ENCODE measurements around the gene OSBP2. TPM values are rescaled to one million over a fixed set of nuclear protein-coding genes. Genes with fewer than 3 reads are reported as not detected.

Gene OSBP2
- total and polyA plus RNA-seq, 2 of the 13 experiments (the other 11 are each of a cell fraction or from before 2014, with no cell fraction given), result 5.0 to 7.7 TPM

DNA sequence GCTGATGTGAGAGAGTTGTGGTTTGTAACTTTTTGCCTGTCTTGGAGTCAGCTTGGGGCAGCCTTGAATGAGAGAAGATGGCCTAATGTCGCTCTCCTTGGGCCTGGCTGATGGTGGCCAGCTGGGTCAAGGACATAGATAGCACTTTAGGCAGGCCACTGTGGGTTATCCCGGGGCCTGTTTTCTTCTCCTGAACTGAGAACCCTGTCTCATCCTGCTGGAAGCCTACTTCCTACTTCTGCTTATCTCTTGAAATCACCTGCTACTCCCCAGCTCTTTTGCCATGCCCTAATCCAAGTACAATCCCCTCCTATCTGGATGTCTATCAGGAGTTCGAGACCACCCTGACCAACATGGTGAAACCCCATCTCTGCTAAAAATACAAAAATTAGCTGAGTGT is 49.5 kb downstream of the OSBP2 start (continued):
- TF ChIP-seq, protein P1, sequence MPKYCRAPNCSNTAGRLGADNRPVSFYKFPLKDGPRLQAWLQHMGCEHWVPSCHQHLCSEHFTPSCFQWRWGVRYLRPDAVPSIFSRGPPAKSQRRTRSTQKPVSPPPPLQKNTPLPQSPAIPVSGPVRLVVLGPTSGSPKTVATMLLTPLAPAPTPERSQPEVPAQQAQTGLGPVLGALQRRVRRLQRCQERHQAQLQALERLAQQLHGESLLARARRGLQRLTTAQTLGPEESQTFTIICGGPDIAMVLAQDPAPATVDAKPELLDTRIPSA (CRISPR knock-in tag; IDR thresholded peaks at IDR 0.05; ENCODE audit: borderline replicate concordance), result no peak
- no peak for TF ChIP-seq ZNF30 (CRISPR knock-in tag; IDR thresholded peaks at IDR 0.05)
- no peak for TF ChIP-seq ZNF761 (CRISPR knock-in tag; conservative IDR thresholded peaks at IDR 0.05)
- no peak for TF ChIP-seq MAZ (IDR thresholded peaks at IDR 0.05; ENCODE audit: borderline replicate concordance, low read depth, low read length)
- TF ChIP-seq MAZ (CRISPR knock-in tag; IDR thresholded peaks at IDR 0.05; ENCODE audit: low read depth), result no peak

DNA sequence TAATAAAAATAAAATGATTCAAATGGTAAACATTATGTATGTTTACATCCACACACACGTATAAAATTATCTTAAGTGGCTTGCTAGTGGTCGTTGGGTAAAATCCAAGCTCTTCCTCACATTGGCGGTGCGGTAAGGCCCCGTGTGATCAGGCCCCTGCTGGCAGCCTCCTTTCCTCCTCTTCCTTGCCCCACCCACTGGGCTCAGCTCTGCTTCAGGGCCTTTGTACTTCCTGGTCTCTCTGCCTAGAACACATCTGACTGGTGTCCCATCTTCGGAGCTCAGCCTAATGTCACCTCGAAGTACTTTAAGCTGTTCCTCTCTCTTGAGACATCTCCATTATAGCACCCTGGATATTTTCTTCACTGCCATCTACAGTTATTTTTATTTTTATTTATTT is 52.8 kb downstream of the OSBP2 start:
- intact Hi-C loops (cut with micrococcal nuclease; ENCODE audit: unreplicated experiment) (no loop called here), in situ Hi-C loops (cut with HindIII; ENCODE audit: extremely low pct_ligation_motif_present, low pct_unique_long_range_greater_than_20kb) (no loop called here)
- ATAC-seq, result no peak
- no peaks in the 10 kb centered on the region for H3K36me3 ChIP-seq (replicated peaks in 1 of 2; ENCODE audit: control insufficient read depth in 1 of 2, insufficient read depth in 2 of 2, low read length in 2 of 2)
- H3K4me3 ChIP-seq (replicated peaks in 1 of 3; ENCODE audit: insufficient read depth in 1 of 3, low read depth in 2 of 3, low read length in 3 of 3), result no peak overlapping the region
- no peak overlapping the region for H2AFZ ChIP-seq (ENCODE audit: low read length)
- ChIA-PET POLR2A (no interaction called here), CTCF (ENCODE audit: low intra/inter-chr PET ratio, low total read pairs) (no interaction called here)
- DNase-seq (ENCODE audit: low spot score), result no peak
- no peak for FAIRE-seq
- no peaks in the 10 kb centered on the region for H3K79me2 ChIP-seq (ENCODE audit: insufficient read depth, low read length)
- no peaks in the 10 kb centered on the region for H4K20me1 ChIP-seq (ENCODE audit: insufficient read depth, low read length)
- H3K4me2 ChIP-seq (ENCODE audit: low read depth, low read length), result no peak overlapping the region
- H3K27ac ChIP-seq (ENCODE audit: extremely low read length, insufficient read depth, low read length), result no peak overlapping the region
- no peaks in the 10 kb centered on the region for H3K4me1 ChIP-seq (ENCODE audit: insufficient read depth, low read length)
- H3K9ac ChIP-seq (ENCODE audit: insufficient read depth, low read depth, low read length), result no peak overlapping the region
- no peaks in the 10 kb centered on the region for H3K27me3 ChIP-seq (ENCODE audit: control insufficient read depth in 1 of 2, insufficient read depth in 2 of 2, low read length in 2 of 2)
- 36% methylated on average over 4 of the region's 7 CpGs for WGBS (ENCODE audit: low lambda C conversion rate)
- H3K9me3 ChIP-seq (ENCODE audit: low read length), result no peaks in the 10 kb centered on the region
- no TSS peak for BruUV-seq (replicated peaks)
- TF ChIP-seq, protein P2, sequence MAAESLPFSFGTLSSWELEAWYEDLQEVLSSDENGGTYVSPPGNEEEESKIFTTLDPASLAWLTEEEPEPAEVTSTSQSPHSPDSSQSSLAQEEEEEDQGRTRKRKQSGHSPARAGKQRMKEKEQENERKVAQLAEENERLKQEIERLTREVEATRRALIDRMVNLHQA (CRISPR knock-in tag; IDR thresholded peaks at IDR 0.05), result no peak
- TF ChIP-seq, protein P3, sequence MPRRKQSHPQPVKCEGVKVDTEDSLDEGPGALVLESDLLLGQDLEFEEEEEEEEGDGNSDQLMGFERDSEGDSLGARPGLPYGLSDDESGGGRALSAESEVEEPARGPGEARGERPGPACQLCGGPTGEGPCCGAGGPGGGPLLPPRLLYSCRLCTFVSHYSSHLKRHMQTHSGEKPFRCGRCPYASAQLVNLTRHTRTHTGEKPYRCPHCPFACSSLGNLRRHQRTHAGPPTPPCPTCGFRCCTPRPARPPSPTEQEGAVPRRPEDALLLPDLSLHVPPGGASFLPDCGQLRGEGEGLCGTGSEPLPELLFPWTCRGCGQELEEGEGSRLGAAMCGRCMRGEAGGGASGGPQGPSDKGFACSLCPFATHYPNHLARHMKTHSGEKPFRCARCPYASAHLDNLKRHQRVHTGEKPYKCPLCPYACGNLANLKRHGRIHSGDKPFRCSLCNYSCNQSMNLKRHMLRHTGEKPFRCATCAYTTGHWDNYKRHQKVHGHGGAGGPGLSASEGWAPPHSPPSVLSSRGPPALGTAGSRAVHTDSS (CRISPR knock-in tag; conservative IDR thresholded peaks at IDR 0.05), result no peak
- TF ChIP-seq, protein P4, sequence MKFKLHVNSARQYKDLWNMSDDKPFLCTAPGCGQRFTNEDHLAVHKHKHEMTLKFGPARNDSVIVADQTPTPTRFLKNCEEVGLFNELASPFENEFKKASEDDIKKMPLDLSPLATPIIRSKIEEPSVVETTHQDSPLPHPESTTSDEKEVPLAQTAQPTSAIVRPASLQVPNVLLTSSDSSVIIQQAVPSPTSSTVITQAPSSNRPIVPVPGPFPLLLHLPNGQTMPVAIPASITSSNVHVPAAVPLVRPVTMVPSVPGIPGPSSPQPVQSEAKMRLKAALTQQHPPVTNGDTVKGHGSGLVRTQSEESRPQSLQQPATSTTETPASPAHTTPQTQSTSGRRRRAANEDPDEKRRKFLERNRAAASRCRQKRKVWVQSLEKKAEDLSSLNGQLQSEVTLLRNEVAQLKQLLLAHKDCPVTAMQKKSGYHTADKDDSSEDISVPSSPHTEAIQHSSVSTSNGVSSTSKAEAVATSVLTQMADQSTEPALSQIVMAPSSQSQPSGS (CRISPR knock-in tag; IDR thresholded peaks at IDR 0.05), result no peak
- TF ChIP-seq THAP11 (CRISPR knock-in tag; IDR thresholded peaks at IDR 0.05) (no peak), SMYD3 (CRISPR knock-in tag; IDR thresholded peaks at IDR 0.05) (no peak)
- TF ChIP-seq, protein P5, sequence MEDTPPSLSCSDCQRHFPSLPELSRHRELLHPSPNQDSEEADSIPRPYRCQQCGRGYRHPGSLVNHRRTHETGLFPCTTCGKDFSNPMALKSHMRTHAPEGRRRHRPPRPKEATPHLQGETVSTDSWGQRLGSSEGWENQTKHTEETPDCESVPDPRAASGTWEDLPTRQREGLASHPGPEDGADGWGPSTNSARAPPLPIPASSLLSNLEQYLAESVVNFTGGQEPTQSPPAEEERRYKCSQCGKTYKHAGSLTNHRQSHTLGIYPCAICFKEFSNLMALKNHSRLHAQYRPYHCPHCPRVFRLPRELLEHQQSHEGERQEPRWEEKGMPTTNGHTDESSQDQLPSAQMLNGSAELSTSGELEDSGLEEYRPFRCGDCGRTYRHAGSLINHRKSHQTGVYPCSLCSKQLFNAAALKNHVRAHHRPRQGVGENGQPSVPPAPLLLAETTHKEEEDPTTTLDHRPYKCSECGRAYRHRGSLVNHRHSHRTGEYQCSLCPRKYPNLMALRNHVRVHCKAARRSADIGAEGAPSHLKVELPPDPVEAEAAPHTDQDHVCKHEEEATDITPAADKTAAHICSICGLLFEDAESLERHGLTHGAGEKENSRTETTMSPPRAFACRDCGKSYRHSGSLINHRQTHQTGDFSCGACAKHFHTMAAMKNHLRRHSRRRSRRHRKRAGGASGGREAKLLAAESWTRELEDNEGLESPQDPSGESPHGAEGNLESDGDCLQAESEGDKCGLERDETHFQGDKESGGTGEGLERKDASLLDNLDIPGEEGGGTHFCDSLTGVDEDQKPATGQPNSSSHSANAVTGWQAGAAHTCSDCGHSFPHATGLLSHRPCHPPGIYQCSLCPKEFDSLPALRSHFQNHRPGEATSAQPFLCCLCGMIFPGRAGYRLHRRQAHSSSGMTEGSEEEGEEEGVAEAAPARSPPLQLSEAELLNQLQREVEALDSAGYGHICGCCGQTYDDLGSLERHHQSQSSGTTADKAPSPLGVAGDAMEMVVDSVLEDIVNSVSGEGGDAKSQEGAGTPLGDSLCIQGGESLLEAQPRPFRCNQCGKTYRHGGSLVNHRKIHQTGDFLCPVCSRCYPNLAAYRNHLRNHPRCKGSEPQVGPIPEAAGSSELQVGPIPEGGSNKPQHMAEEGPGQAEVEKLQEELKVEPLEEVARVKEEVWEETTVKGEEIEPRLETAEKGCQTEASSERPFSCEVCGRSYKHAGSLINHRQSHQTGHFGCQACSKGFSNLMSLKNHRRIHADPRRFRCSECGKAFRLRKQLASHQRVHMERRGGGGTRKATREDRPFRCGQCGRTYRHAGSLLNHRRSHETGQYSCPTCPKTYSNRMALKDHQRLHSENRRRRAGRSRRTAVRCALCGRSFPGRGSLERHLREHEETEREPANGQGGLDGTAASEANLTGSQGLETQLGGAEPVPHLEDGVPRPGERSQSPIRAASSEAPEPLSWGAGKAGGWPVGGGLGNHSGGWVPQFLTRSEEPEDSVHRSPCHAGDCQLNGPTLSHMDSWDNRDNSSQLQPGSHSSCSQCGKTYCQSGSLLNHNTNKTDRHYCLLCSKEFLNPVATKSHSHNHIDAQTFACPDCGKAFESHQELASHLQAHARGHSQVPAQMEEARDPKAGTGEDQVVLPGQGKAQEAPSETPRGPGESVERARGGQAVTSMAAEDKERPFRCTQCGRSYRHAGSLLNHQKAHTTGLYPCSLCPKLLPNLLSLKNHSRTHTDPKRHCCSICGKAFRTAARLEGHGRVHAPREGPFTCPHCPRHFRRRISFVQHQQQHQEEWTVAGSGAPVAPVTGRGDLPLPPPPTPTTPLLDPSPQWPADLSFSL (CRISPR knock-in tag; IDR thresholded peaks at IDR 0.05), result no peak
- TF ChIP-seq, protein P6, sequence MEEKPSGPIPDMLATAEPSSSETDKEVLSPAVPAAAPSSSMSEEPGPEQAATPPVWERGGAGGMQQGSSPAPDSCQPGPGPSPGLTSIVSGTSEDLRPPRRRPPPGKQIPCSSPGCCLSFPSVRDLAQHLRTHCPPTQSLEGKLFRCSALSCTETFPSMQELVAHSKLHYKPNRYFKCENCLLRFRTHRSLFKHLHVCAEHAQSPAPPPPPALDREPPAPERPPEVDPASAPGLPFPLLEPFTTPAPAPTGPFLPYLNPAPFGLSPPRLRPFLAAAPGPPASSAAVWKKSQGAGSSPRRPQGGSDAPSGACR (CRISPR knock-in tag; IDR thresholded peaks at IDR 0.05), result no peak
